ENCODE measurements around the gene NTN1.

DNA sequence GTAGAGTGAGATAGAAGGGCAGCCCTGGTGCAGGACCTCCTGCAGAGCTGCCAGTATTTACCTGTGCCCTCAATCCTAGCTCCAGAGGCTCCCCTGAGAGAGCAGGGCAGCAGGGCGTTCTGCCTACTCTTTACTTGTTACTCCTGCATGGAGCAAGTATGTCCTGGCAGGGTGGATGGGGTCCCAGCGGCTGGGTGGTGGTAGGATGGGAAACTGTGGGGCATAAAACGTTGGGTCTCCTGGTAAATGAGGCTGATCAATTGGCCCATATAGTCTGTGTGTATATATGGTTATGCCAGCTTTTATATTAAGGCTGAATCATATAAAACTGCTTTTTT, 192.0 kb downstream of the NTN1 start:
- TF ChIP-seq POLR2A (IDR thresholded peaks at IDR 0.05): no peak
- no peak for TF ChIP-seq CTCF (IDR thresholded peaks at IDR 0.05)
- TF ChIP-seq EP300 (IDR thresholded peaks at IDR 0.05): no peak

Measured in ovary (tissue), 3 donors.